Measurements from ENCODE around the gene NEK1. TPM values are rescaled to one million over a fixed set of nuclear protein-coding genes. Genes with fewer than 3 reads are reported as not detected.
A peak's percentile ranks its signal among the peaks of the same experiment; 100 is the strongest.

Gene NEK1
- total and polyA plus RNA-seq, 2 of the 13 experiments (the other 11 are each of a cell fraction or from before 2014, with no cell fraction given) = 2.9 to 5.4 TPM

- TF ChIP-seq ZNF205 (CRISPR knock-in tag; IDR thresholded peaks at IDR 0.05) (peak; percentile 72; the same call in 1 of the 2 replicates), SRY (CRISPR knock-in tag; IDR thresholded peaks at IDR 0.05) (no peak), ZFP91 (CRISPR knock-in tag; IDR thresholded peaks at IDR 0.05; ENCODE audit: borderline replicate concordance) (peak; percentile 88), ZNF703 (CRISPR knock-in tag; IDR thresholded peaks at IDR 0.05; ENCODE audit: borderline replicate concordance) (no peak), RELA (CRISPR knock-in tag; IDR thresholded peaks at IDR 0.05) (no peak)
- TF ChIP-seq, protein P1, sequence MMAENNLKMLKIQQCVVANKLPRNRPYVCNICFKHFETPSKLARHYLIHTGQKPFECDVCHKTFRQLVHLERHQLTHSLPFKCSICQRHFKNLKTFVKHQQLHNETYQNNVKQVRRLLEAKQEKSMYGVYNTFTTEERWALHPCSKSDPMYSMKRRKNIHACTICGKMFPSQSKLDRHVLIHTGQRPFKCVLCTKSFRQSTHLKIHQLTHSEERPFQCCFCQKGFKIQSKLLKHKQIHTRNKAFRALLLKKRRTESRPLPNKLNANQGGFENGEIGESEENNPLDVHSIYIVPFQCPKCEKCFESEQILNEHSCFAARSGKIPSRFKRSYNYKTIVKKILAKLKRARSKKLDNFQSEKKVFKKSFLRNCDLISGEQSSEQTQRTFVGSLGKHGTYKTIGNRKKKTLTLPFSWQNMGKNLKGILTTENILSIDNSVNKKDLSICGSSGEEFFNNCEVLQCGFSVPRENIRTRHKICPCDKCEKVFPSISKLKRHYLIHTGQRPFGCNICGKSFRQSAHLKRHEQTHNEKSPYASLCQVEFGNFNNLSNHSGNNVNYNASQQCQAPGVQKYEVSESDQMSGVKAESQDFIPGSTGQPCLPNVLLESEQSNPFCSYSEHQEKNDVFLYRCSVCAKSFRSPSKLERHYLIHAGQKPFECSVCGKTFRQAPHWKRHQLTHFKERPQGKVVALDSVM (CRISPR knock-in tag; IDR thresholded peaks at IDR 0.05) = 0 out of 2 replicates have a peak, but pooled peaks have one; percentile 34
- TF ChIP-seq, protein P2, sequence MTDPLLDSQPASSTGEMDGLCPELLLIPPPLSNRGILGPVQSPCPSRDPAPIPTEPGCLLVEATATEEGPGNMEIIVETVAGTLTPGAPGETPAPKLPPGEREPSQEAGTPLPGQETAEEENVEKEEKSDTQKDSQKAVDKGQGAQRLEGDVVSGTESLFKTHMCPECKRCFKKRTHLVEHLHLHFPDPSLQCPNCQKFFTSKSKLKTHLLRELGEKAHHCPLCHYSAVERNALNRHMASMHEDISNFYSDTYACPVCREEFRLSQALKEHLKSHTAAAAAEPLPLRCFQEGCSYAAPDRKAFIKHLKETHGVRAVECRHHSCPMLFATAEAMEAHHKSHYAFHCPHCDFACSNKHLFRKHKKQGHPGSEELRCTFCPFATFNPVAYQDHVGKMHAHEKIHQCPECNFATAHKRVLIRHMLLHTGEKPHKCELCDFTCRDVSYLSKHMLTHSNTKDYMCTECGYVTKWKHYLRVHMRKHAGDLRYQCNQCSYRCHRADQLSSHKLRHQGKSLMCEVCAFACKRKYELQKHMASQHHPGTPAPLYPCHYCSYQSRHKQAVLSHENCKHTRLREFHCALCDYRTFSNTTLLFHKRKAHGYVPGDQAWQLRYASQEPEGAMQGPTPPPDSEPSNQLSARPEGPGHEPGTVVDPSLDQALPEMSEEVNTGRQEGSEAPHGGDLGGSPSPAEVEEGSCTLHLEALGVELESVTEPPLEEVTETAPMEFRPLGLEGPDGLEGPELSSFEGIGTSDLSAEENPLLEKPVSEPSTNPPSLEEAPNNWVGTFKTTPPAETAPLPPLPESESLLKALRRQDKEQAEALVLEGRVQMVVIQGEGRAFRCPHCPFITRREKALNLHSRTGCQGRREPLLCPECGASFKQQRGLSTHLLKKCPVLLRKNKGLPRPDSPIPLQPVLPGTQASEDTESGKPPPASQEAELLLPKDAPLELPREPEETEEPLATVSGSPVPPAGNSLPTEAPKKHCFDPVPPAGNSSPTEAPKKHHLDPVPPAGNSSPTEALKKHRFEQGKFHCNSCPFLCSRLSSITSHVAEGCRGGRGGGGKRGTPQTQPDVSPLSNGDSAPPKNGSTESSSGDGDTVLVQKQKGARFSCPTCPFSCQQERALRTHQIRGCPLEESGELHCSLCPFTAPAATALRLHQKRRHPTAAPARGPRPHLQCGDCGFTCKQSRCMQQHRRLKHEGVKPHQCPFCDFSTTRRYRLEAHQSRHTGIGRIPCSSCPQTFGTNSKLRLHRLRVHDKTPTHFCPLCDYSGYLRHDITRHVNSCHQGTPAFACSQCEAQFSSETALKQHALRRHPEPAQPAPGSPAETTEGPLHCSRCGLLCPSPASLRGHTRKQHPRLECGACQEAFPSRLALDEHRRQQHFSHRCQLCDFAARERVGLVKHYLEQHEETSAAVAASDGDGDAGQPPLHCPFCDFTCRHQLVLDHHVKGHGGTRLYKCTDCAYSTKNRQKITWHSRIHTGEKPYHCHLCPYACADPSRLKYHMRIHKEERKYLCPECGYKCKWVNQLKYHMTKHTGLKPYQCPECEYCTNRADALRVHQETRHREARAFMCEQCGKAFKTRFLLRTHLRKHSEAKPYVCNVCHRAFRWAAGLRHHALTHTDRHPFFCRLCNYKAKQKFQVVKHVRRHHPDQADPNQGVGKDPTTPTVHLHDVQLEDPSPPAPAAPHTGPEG (CRISPR knock-in tag; IDR thresholded peaks at IDR 0.05) = no peak
- TF ChIP-seq, protein P3, sequence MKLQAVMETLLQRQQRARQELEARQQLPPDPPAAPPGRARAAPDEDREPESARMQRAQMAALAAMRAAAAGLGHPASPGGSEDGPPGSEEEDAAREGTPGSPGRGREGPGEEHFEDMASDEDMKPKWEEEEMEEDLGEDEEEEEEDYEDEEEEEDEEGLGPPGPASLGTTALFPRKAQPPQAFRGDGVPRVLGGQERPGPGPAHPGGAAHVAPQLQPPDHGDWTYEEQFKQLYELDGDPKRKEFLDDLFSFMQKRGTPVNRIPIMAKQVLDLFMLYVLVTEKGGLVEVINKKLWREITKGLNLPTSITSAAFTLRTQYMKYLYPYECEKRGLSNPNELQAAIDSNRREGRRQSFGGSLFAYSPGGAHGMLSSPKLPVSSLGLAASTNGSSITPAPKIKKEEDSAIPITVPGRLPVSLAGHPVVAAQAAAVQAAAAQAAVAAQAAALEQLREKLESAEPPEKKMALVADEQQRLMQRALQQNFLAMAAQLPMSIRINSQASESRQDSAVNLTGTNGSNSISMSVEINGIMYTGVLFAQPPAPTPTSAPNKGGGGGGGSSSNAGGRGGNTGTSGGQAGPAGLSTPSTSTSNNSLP (IDR thresholded peaks at IDR 0.05; ENCODE audit: low read depth, low read length) = no peak
- TF ChIP-seq, protein P4, sequence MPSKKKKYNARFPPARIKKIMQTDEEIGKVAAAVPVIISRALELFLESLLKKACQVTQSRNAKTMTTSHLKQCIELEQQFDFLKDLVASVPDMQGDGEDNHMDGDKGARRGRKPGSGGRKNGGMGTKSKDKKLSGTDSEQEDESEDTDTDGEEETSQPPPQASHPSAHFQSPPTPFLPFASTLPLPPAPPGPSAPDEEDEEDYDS (CRISPR knock-in tag; IDR thresholded peaks at IDR 0.05) = peak; percentile 64; the same call in 1 of the 2 replicates
- TF ChIP-seq, protein P5, sequence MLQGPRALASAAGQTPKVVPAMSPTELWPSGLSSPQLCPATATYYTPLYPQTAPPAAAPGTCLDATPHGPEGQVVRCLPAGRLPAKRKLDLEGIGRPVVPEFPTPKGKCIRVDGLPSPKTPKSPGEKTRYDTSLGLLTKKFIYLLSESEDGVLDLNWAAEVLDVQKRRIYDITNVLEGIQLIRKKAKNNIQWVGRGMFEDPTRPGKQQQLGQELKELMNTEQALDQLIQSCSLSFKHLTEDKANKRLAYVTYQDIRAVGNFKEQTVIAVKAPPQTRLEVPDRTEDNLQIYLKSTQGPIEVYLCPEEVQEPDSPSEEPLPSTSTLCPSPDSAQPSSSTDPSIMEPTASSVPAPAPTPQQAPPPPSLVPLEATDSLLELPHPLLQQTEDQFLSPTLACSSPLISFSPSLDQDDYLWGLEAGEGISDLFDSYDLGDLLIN (CRISPR knock-in tag; IDR thresholded peaks at IDR 0.05; ENCODE audit: borderline replicate concordance) = no peak
These were observed at the start of gene NEK1 (continued) for GRCh38 chr4:169611991-169612870.

Measured in HepG2 (cell line).